ENCODE results near the gene TREH.

GRCh38 chr11:118627566-118627965 is 51.9 kb downstream of the TREH start:
- no peak for TF ChIP-seq CTCF (IDR thresholded peaks at IDR 0.05 in 4 of 5, conservative IDR thresholded peaks at IDR 0.05 in 1 of 5)
- TF ChIP-seq POLR2A (IDR thresholded peaks at IDR 0.05) = no peak
